IMR-90 (cell line): ENCODE data around the gene EYS. TPM values are rescaled to one million over a fixed set of nuclear protein-coding genes. Genes with fewer than 3 reads are reported as not detected.

Experiments used
- ATAC-seq: fragments of 200-7000 bp; cut with Tn5 transposase; 2 replicates; pipeline ENCODE4 v1.9.1; 2020; ENCODE audit warnings: low read depth, mild to moderate bottlenecking, moderate library complexity
- BruUV-seq: library from RNA; stranded (reverse); fragments of 400-500 nt; replicated peaks from 2 replicates; lab custom pipeline; 2021; lab: Mats Ljungman, UMichigan
- CTCF ChIA-PET: fragments of 300-600 bp; formaldehyde crosslinking; extraction: SDS; loops from one replicate; lab custom pipeline; 2021; ENCODE audit warnings: antibody characterized with exemption; lab: Yijun Ruan, JAX
- POLR2A ChIA-PET: fragments of 300-600 bp; sonication (Branson Sonifier 250); formaldehyde crosslinking; loops from one replicate; lab custom pipeline; 2022; ENCODE audit warnings: antibody characterized with exemption; ENCODE audit not compliant: unreplicated experiment; lab: Charles Lee
- DNase-seq: peaks from one replicate; pipeline ENCODE4 v3.0.0; 2013
- H2AFZ ChIP-seq: replicated peaks from 2 replicates; pipeline ENCODE3; 2013; ENCODE audit warnings: low read length, mild to moderate bottlenecking; ENCODE audit not compliant: poor library complexity
- H2AK5ac ChIP-seq: 2 replicates; pipeline ENCODE4 v1.6.1; 2013; ENCODE audit warnings: low read depth, low read length, inconsistent platforms
- H2AK9ac ChIP-seq: replicated peaks from 2 replicates; pipeline ENCODE3; 2013; ENCODE audit warnings: mild to moderate bottlenecking, low read depth, low read length, moderate library complexity; ENCODE audit not compliant: poor library complexity
- H2BK120ac ChIP-seq: 2 replicates; pipeline ENCODE4 v1.6.1; 2013; ENCODE audit warnings: low read depth, low read length, inconsistent platforms
- H2BK15ac ChIP-seq: 3 replicates; pipeline ENCODE4 v1.6.1; 2013; ENCODE audit warnings: low read depth, low read length, inconsistent platforms
- H2BK20ac ChIP-seq: 2 replicates; pipeline ENCODE4 v1.6.1; 2013; ENCODE audit warnings: low read depth, mild to moderate bottlenecking, inconsistent platforms, low read length, moderate library complexity
- H2BK5ac ChIP-seq: 2 replicates; pipeline ENCODE4 v1.6.1; 2013; ENCODE audit warnings: mild to moderate bottlenecking, low read depth, low read length, inconsistent platforms; ENCODE audit not compliant: poor library complexity, severe bottlenecking
- H3K14ac ChIP-seq: replicated peaks from 2 replicates; pipeline ENCODE4 v1.6.1; 2013; ENCODE audit warnings: low read depth, low read length, inconsistent platforms
- H3K18ac ChIP-seq: 2 replicates; pipeline ENCODE4 v1.6.1; 2013; ENCODE audit warnings: low read depth, low read length, control low read depth
- H3K23ac ChIP-seq: 2 replicates; pipeline ENCODE4 v1.6.1; 2013; ENCODE audit warnings: low read depth, low read length, inconsistent platforms
- H3K27ac ChIP-seq: 2 replicates; pipeline ENCODE4 v1.5.1; 2013; ENCODE audit warnings: mild to moderate bottlenecking, control low read depth, low read length; ENCODE audit not compliant: insufficient read depth
- H3K27me3 ChIP-seq: 2 replicates; pipeline ENCODE4 v1.6.1; 2013; ENCODE audit warnings: low read length; ENCODE audit not compliant: control insufficient read depth, insufficient read depth
- H3K36me3 ChIP-seq: 2 replicates; pipeline ENCODE4 v1.6.1; 2013; ENCODE audit warnings: low read length, mixed read lengths; ENCODE audit not compliant: control insufficient read depth, insufficient read depth
- H3K4ac ChIP-seq: 2 replicates; pipeline ENCODE4 v1.6.1; 2013; ENCODE audit warnings: low read depth, low read length, inconsistent platforms
- H3K4me1 ChIP-seq: 2 replicates; pipeline ENCODE4 v1.6.1; 2013; ENCODE audit warnings: low read length, mixed read lengths; ENCODE audit not compliant: control insufficient read depth, insufficient read depth
- H3K4me2 ChIP-seq: 2 replicates; pipeline ENCODE4 v1.6.1; 2013; ENCODE audit warnings: low read depth, mild to moderate bottlenecking, control low read depth, low read length, moderate library complexity
- H3K4me3 ChIP-seq: 2 replicates; pipeline ENCODE4 v1.5.1; 2013; ENCODE audit warnings: low read depth, mild to moderate bottlenecking, control low read depth, low read length, moderate library complexity; ENCODE audit not compliant: insufficient read depth
- H3K56ac ChIP-seq: 2 replicates; pipeline ENCODE4 v1.6.1; 2013; ENCODE audit warnings: low read length, inconsistent platforms; ENCODE audit not compliant: insufficient read depth; ENCODE audit errors: extremely low read depth
- H3K79me1 ChIP-seq, 2 experiments: 2 replicates each; pipeline ENCODE4 v1.6.1; 2013; ENCODE audit warnings: low read length in 2 of 2, inconsistent platforms in 1 of 2, low read depth in 1 of 2
- H3K9ac ChIP-seq: 2 replicates; pipeline ENCODE4 v1.6.1; 2013; ENCODE audit warnings: low read depth, low read length, control low read depth
- H3K9me1 ChIP-seq: 2 replicates; pipeline ENCODE4 v1.6.1; 2013; ENCODE audit warnings: low read length, inconsistent platforms; ENCODE audit not compliant: insufficient read depth
- H3K9me3 ChIP-seq: 2 replicates; pipeline ENCODE4 v1.6.1; 2013; ENCODE audit warnings: low read length; ENCODE audit not compliant: control insufficient read depth, insufficient read depth
- H4K20me1 ChIP-seq: 2 replicates; pipeline ENCODE4 v1.6.1; 2013; ENCODE audit warnings: low read length, inconsistent platforms; ENCODE audit not compliant: insufficient read depth
- H4K5ac ChIP-seq: 2 replicates; pipeline ENCODE4 v1.6.1; 2013; ENCODE audit warnings: mild to moderate bottlenecking, low read depth, low read length, control low read depth
- H4K8ac ChIP-seq, 2 experiments: 2 replicates each; pipeline ENCODE4 v1.6.1; 2013; ENCODE audit warnings: low read depth in 2 of 2, low read length in 2 of 2, control low read depth in 1 of 2, inconsistent platforms in 1 of 2
- H4K91ac ChIP-seq: 2 replicates; pipeline ENCODE4 v1.6.1; 2013; ENCODE audit warnings: low read depth, low read length, inconsistent platforms; ENCODE audit not compliant: insufficient read depth
- CHD1 ChIP-seq: IDR thresholded peaks from 2 replicates; pipeline ENCODE4 v1.6.1; 2012; ENCODE audit warnings: low read depth, low read length, improper control_type of control experiment
- MAFK ChIP-seq: IDR thresholded peaks from 2 replicates; pipeline ENCODE4 v1.6.1; 2012; ENCODE audit warnings: low read depth, low read length, improper control_type of control experiment
- WGBS, 2 experiments: methylation state at CpG; one replicate each; pipeline versions ENCODE4 v1.1.5 to v1.1.7; 2013; ENCODE audit warnings: missing lambda C conversion rate in 2 of 2; ENCODE audit not compliant: insufficient read length in 1 of 2; ENCODE audit errors: extremely low coverage in 2 of 2; 5-methylcytosine and 5-hydroxymethylcytosine counted together
- dilution Hi-C: fragments of 300-500 bp; cut with HindIII; formaldehyde crosslinking; loops from one replicate; pipeline ENCODE4 v1.14.3; 2018; ENCODE audit warnings: low sequenced_read_pairs; ENCODE audit not compliant: unreplicated experiment
- in situ Hi-C: fragments of 300-500 bp; cut with MboI; formaldehyde crosslinking; loops from 3 replicates; pipeline ENCODE4 v1.14.3; 2019; ENCODE audit warnings: low sequenced_read_pairs, inconsistent platforms, mixed read lengths
- intact Hi-C: fragments of 100-400 bp; cut with micrococcal nuclease; formaldehyde crosslinking; loops from 2 replicates; pipeline ENCODE4 v1.10.0; 2022
- polyA plus RNA-seq, 3 experiments: library from polyadenylated mRNA; depleted of rRNA; stranded (reverse); fragments of >200 nt; gene quantifications; 2 replicates each; pipeline ENCODE4 v1.2.3, GENCODE V29; 2012; ENCODE audit warnings: low replicate concordance in 1 of 3
- total RNA-seq: library from RNA; depleted of rRNA; stranded (reverse); fragments of >200 nt; gene quantifications from 2 replicates; pipeline ENCODE4 v1.2.3, GENCODE V29; 2012
- TF ChIP-seq, protein P1 (sequence below): conservative IDR thresholded peaks from 2 replicates; pipeline ENCODE4 v1.5.1; 2012; ENCODE audit warnings: mild to moderate bottlenecking, low read depth, low read length, improper control_type of control experiment

Gene EYS
- total and polyA plus RNA-seq, 2 of the 4 experiments (the other 2 are of a cell fraction) = under 0.01 TPM; not detected in 1

DNA sequence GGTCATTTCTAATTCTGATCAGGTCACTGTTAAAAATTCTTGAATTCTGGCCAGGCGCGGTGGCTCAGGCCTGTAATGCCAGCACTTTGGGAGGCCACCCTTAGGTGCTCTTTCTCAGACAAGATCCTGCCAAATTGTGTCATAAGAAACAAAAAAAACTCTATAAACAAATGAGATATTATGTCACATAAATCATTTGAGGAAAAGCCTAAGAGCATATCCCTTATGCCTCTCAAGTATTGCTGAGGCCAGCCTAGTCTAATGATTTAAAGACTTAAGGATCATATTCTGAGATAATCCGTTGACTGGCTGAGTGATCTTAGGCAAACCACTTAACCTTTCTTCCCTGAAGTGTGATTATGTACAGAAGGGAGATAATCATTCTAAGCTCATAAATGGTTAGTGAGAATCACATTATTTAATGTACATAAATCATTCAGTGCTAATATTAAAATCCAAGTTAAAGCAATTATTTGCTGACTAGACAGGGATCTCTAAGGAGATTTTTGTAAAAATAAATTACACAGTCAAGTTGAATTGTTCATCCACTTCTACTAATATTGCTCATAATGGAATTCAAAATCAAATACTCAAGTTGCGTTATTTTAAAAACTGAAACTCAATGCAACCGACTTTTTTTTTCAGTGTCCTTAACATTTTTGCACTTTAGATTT, 1706.1 kb downstream of the EYS start:
- TF ChIP-seq, protein P1, sequence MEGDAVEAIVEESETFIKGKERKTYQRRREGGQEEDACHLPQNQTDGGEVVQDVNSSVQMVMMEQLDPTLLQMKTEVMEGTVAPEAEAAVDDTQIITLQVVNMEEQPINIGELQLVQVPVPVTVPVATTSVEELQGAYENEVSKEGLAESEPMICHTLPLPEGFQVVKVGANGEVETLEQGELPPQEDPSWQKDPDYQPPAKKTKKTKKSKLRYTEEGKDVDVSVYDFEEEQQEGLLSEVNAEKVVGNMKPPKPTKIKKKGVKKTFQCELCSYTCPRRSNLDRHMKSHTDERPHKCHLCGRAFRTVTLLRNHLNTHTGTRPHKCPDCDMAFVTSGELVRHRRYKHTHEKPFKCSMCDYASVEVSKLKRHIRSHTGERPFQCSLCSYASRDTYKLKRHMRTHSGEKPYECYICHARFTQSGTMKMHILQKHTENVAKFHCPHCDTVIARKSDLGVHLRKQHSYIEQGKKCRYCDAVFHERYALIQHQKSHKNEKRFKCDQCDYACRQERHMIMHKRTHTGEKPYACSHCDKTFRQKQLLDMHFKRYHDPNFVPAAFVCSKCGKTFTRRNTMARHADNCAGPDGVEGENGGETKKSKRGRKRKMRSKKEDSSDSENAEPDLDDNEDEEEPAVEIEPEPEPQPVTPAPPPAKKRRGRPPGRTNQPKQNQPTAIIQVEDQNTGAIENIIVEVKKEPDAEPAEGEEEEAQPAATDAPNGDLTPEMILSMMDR = no peak
- peak; percentile 74 for TF ChIP-seq MAFK
- no peak for TF ChIP-seq CHD1
- no CpG with 5 or more reads among the region's 5 CpGs for WGBS, 2 experiments
- Histone ChIP-seq H4K5ac (no peak overlapping the region), H3K27me3 (no peaks in the 10 kb centered on the region), H3K79me1 (no peaks in the 10 kb centered on the region), H3K4me2 (no peak overlapping the region), H3K9me1 (no peaks in the 10 kb centered on the region), H3K4me3 (no peak overlapping the region), H3K23ac (no peak overlapping the region), H2BK120ac (no peak overlapping the region), H3K27ac (no peak overlapping the region), H3K36me3 (no peaks in the 10 kb centered on the region), H3K4me1 (no peaks in the 10 kb centered on the region), H2BK20ac (no peak overlapping the region), H2BK5ac (no peak overlapping the region), H3K14ac (no peak overlapping the region), H3K9me3 (no peaks in the 10 kb centered on the region), H3K56ac (no peak overlapping the region), H4K20me1 (no peaks in the 10 kb centered on the region), H2AK5ac (no peak overlapping the region), H2AFZ (no peak overlapping the region), H2BK15ac (no peak overlapping the region), H3K4ac (no peak overlapping the region), H3K9ac (no peak overlapping the region), H2AK9ac (no peak overlapping the region), H4K91ac (no peak overlapping the region), H4K8ac (no peak overlapping the region), H3K18ac (no peak overlapping the region)
- no TSS peak for BruUV-seq
- dilution Hi-C loops = no loop called here
- CTCF ChIA-PET = interaction anchor here (0.7 kb wide), 1 partner anchor 10 kb away, joined by 3 read pairs; no protein-coding TSS in a partner anchor
- in situ Hi-C loops = no loop called here
- DNase-seq (no peak), ATAC-seq (no peak)
- POLR2A ChIA-PET = no interaction called here
- intact Hi-C loops = no loop called here
